DND-41 (cell line): ENCODE results near the gene KCNQ5.
A peak's percentile ranks its signal among the peaks of the same experiment; 100 is the strongest.

Experiments
- ATAC-seq: fragments of 200-7000 bp; cut with Tn5 transposase; 3 replicates; pipeline ENCODE4 v1.9.1; 2021; ENCODE audit warnings: low read depth; ENCODE audit not compliant: insufficient read depth
- DNase-seq: peaks from one replicate; pipeline ENCODE4 v3.0.0-alpha.2; 2020
- H2AFZ ChIP-seq: 2 replicates; pipeline ENCODE4 v1.6.0; 2012; ENCODE audit warnings: low read depth, low read length
- H3K27ac ChIP-seq: 2 replicates; pipeline ENCODE4 v1.5.1; 2012; ENCODE audit warnings: low read length, inconsistent platforms
- H3K27me3 ChIP-seq: fragments of 200-600 bp; sonication (generic); 2 replicates; pipeline ENCODE4 v1.6.0; 2012; ENCODE audit warnings: low read length, mild to moderate bottlenecking, inconsistent platforms; ENCODE audit not compliant: insufficient read depth, poor library complexity
- H3K36me3 ChIP-seq: 2 replicates; pipeline ENCODE4 v1.5.1; 2012; ENCODE audit warnings: low read length, inconsistent platforms; ENCODE audit not compliant: insufficient read depth
- H3K4me1 ChIP-seq: 2 replicates; pipeline ENCODE4 v1.5.1; 2012; ENCODE audit warnings: mild to moderate bottlenecking, low read length; ENCODE audit not compliant: insufficient read depth
- H3K4me2 ChIP-seq: 2 replicates; pipeline ENCODE4 v1.6.0; 2012; ENCODE audit warnings: mild to moderate bottlenecking, moderate library complexity, low read length, inconsistent platforms; ENCODE audit not compliant: insufficient read depth
- H3K4me3 ChIP-seq, 2 experiments: fragments of 200-600 bp in 1 of 2; shearing (Covaris generic) in 1 of 2; 2 replicates each; pipeline ENCODE4 v1.5.1; 2012 to 2016; ENCODE audit warnings: inconsistent platforms in 2 of 2, low read length in 2 of 2, mild to moderate bottlenecking in 2 of 2, low read depth in 1 of 2, moderate library complexity in 1 of 2
- H3K79me2 ChIP-seq: 2 replicates; pipeline ENCODE4 v1.6.0; 2012; ENCODE audit warnings: low read length, inconsistent platforms; ENCODE audit not compliant: insufficient read depth
- H3K9ac ChIP-seq: 2 replicates; pipeline ENCODE4 v1.6.0; 2012; ENCODE audit warnings: low read depth, mild to moderate bottlenecking, inconsistent platforms, low read length, moderate library complexity
- H3K9me3 ChIP-seq: 2 replicates; pipeline ENCODE4 v1.5.1; 2012; ENCODE audit warnings: low read length, moderate library complexity, mild to moderate bottlenecking, inconsistent platforms; ENCODE audit not compliant: insufficient read depth, severe bottlenecking
- H4K20me1 ChIP-seq: 2 replicates; pipeline ENCODE4 v1.6.0; 2012; ENCODE audit warnings: low read length; ENCODE audit not compliant: insufficient read depth
- EZH2 ChIP-seq: IDR thresholded peaks from 3 replicates; pipeline ENCODE4 v1.6.1; 2012; ENCODE audit warnings: borderline replicate concordance, low read depth, mild to moderate bottlenecking, moderate library complexity, low read length, inconsistent platforms; ENCODE audit not compliant: severe bottlenecking
- TF ChIP-seq, protein P1 (sequence below): IDR thresholded peaks from 2 replicates; pipeline ENCODE4 v1.5.1; 2012; ENCODE audit warnings: borderline replicate concordance, low read length, moderate library complexity, mild to moderate bottlenecking; ENCODE audit not compliant: poor library complexity, severe bottlenecking; ENCODE audit errors: extremely low read depth

Gene KCNQ5

DNA sequence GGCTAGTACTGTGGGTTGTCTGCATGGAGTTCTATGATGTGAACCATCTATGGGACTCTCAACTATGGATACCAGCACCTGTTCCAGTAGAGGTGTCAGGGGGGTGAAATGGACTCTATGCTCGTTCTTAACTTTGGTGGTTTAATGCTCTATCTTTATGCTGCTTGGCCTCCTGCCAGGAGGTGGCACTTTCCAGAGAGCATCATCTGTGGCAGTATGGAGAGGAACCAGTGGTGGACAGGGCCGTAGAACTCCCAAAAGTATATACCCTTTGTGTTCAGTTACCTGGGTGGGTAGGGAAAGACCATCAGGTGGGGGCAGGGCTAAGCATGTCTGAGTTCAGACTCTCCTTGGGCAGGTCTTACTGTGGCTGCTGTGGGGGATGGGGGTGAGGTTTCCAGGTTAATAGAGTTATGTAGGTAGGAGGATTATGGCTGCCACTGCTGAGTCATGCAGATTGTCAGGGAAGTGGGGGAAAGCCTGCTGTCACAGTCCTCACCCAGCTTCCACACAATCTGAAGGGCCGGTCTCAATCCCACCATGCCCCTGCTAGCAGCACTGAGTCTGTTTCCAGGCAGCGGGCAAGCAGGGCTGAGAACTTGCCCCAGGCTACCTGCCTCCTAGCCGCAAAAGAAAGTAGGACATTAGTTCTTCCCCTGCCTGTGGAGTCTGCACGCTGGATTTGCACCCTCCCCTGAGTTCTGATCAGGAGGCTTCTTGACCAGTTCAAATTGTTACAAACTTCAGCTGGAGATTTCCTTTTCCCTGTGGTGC, 284.0 kb downstream of the KCNQ5 start:
- Histone ChIP-seq H3K4me3 (no peak overlapping the region), H3K36me3 (no peaks in the 10 kb centered on the region), H4K20me1 (no peaks in the 10 kb centered on the region; the same call in 1 of the 2 replicates), H3K9ac (no peak overlapping the region), H3K4me2 (no peak overlapping the region), H2AFZ (no peak overlapping the region), H3K4me1 (no peaks in the 10 kb centered on the region), H3K9me3 (no peaks in the 10 kb centered on the region), H3K79me2 (no peaks in the 10 kb centered on the region), H3K27me3 (no peaks in the 10 kb centered on the region), H3K27ac (no peak overlapping the region)
- TF ChIP-seq EZH2: no peak
- TF ChIP-seq, protein P1, sequence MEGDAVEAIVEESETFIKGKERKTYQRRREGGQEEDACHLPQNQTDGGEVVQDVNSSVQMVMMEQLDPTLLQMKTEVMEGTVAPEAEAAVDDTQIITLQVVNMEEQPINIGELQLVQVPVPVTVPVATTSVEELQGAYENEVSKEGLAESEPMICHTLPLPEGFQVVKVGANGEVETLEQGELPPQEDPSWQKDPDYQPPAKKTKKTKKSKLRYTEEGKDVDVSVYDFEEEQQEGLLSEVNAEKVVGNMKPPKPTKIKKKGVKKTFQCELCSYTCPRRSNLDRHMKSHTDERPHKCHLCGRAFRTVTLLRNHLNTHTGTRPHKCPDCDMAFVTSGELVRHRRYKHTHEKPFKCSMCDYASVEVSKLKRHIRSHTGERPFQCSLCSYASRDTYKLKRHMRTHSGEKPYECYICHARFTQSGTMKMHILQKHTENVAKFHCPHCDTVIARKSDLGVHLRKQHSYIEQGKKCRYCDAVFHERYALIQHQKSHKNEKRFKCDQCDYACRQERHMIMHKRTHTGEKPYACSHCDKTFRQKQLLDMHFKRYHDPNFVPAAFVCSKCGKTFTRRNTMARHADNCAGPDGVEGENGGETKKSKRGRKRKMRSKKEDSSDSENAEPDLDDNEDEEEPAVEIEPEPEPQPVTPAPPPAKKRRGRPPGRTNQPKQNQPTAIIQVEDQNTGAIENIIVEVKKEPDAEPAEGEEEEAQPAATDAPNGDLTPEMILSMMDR: no peak
- DNase-seq: no peak
- no peak for ATAC-seq

DNA sequence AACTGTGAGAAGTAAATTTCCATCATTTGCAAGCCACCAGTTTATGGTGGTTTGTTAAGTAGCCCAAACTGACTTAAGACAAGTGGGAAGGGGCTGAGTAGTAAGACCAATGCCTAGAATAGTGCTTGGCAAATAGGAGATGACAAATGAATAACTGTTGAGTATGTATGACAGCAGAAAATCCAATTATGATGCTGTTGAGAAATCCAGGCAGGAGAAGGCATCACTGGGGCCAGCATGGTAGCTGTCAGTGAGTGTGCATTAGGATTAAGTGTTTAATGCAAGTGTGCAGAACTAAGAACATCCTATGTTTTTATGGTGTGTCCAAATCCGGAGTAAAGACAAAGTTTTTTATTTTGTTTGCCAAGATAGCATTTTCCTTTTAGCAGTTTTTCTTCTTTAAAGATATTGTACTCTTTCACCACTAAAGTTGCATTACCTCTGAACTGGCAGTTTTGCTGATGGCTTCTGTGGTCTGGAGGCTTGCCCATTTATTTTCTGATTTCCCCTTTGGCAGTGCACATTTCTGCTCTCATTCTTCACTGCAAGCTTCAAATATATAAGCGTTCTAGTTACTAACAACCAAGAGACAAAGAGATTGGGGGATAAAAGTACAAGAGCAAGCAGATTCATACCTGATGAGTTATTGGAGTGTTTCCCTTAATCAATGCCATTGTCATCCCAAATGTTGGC, 289.7 kb downstream of the KCNQ5 start:
- H2AFZ ChIP-seq: no peak overlapping the region
- no peaks in the 10 kb centered on the region for H3K9me3 ChIP-seq
- H3K79me2 ChIP-seq: no peaks in the 10 kb centered on the region
- H3K27me3 ChIP-seq: no peaks in the 10 kb centered on the region
- no peak for DNase-seq
- H3K9ac ChIP-seq: no peak overlapping the region
- no peaks in the 10 kb centered on the region for H3K4me1 ChIP-seq
- H3K4me3 ChIP-seq: no peak overlapping the region
- H3K4me2 ChIP-seq: no peak overlapping the region
- H3K27ac ChIP-seq: no peak overlapping the region
- no peak for TF ChIP-seq EZH2
- TF ChIP-seq, protein P1: no peak
- ATAC-seq: peak; percentile 48; the same call in 1 of the 3 replicates
- no peaks in the 10 kb centered on the region for H4K20me1 ChIP-seq
- no peaks in the 10 kb centered on the region for H3K36me3 ChIP-seq

DNA sequence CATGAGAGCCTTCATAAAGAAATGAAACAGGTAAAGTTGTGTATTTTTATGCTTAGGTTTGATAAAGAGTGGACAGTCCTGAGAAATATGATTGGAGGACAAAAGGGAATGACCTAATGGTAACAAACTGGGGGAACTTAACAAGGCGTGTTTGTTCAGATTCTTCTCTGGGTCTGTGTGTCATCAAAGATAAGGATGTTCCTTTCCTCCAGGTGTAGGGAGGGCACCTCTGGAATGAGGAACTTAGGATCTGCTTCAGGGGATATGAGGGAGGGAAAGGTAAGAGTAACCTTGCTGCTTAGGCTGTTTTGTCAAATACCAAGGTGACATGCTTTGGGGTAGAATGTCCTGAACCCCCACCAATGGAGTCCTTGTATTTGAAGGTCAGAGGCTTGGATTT, 291.9 kb downstream of the KCNQ5 start:
- H3K4me1 ChIP-seq: no peaks in the 10 kb centered on the region
- H3K79me2 ChIP-seq: no peaks in the 10 kb centered on the region
- no peak overlapping the region for H3K9ac ChIP-seq
- no peak overlapping the region for H3K27ac ChIP-seq
- H3K9me3 ChIP-seq: no peaks in the 10 kb centered on the region
- no peak overlapping the region for H3K4me3 ChIP-seq
- DNase-seq: no peak
- H4K20me1 ChIP-seq: no peaks in the 10 kb centered on the region
- no peak for TF ChIP-seq EZH2
- TF ChIP-seq, protein P1: no peak
- ATAC-seq: no peak
- no peak overlapping the region for H2AFZ ChIP-seq
- H3K4me2 ChIP-seq: no peak overlapping the region
- H3K36me3 ChIP-seq: no peaks in the 10 kb centered on the region
- no peaks in the 10 kb centered on the region for H3K27me3 ChIP-seq
